Stimulated activated CD4-positive, alpha-beta T cell treated with anti-CD3 and anti-CD28 coated beads, Interleukin-15, amount 100 ng/mL, for 24 hours (primary cell): ENCODE results near the gene SLC35E1.
"Not testable (repeated sequence)": the region's sequence is repeated elsewhere in the genome, so short reads cannot be mapped to it uniquely, and the experiment has no call there.

Source experiments
- DNase-seq: peaks from one replicate; pipeline ENCODE4 v3.0.0-alpha.2; 2020

Gene SLC35E1

GRCh38 chr19:16581145-16581970 is 9.1 kb upstream of the SLC35E1 start:
- no peak for DNase-seq

GRCh38 chr19:16579381-16579780 is 7.2 kb upstream of the SLC35E1 start:
- no peak for DNase-seq

- DNase-seq: no peak
These were observed 5.3 kb upstream of the SLC35E1 start for GRCh38 chr19:16577531-16577985.

- DNase-seq: no peak
These were observed 4.7 kb upstream of the SLC35E1 start for GRCh38 chr19:16576690-16577530.

- DNase-seq: no peak
These were observed 3.9 kb upstream of the SLC35E1 start for GRCh38 chr19:16575861-16576689.

- DNase-seq: no peak
These were observed 3.1 kb upstream of the SLC35E1 start for GRCh38 chr19:16575282-16575681.

- no peak for DNase-seq
These were observed 1.7 kb upstream of the SLC35E1 start for GRCh38 chr19:16573925-16574324.

GRCh38 chr19:16573296-16573695 is 1.1 kb upstream of the SLC35E1 start:
- no peak for DNase-seq

- peak; percentile 59 for DNase-seq
These were observed 338 bp downstream of the SLC35E1 start for GRCh38 chr19:16571822-16572331.

GRCh38 chr19:16571283-16571682 is 932 bp downstream of the SLC35E1 start:
- DNase-seq: no peak

- DNase-seq: no peak
These were observed 2.5 kb downstream of the SLC35E1 start for GRCh38 chr19:16569609-16570320.

GRCh38 chr19:16566702-16567101 is 5.5 kb downstream of the SLC35E1 start:
- DNase-seq: no peak

GRCh38 chr19:16566161-16566560 is 6.1 kb downstream of the SLC35E1 start:
- peak; percentile 75 for DNase-seq

- DNase-seq: no peak
These were observed 7.4 kb downstream of the SLC35E1 start for GRCh38 chr19:16564842-16565241.

- no peak for DNase-seq
These were observed 9.6 kb downstream of the SLC35E1 start for GRCh38 chr19:16562608-16563025.

GRCh38 chr19:16561382-16561781 is 10.8 kb downstream of the SLC35E1 start:
- DNase-seq: no peak

GRCh38 chr19:16559780-16560276 is 12.4 kb downstream of the SLC35E1 start:
- no peak for DNase-seq

GRCh38 chr19:16554776-16555175 is 17.4 kb downstream of the SLC35E1 start:
- no peak for DNase-seq

- DNase-seq: not testable (repeated sequence)
These were observed 20.3 kb downstream of the SLC35E1 start for GRCh38 chr19:16551902-16552301.

- no peak for DNase-seq
These were observed 23.3 kb downstream of the SLC35E1 start for GRCh38 chr19:16548956-16549355.

- no peak for DNase-seq
These were observed 27.6 kb downstream of the SLC35E1 start for GRCh38 chr19:16544473-16545231.
